AG08396 (cell line): Measurements from ENCODE around the gene SRP72.

Experiments
- DNase-seq: peaks from one replicate; pipeline ENCODE4 v3.0.0; 2012; ENCODE audit warnings: low spot score, mixed read lengths

Gene SRP72

GRCh38 chr4:56550642-56551041 lies 83.2 kb downstream of the SRP72 start:
- DNase-seq, result no peak

- DNase-seq, result no peak
Observed at GRCh38 chr4:56551516-56551915, 84.1 kb downstream of the SRP72 start.

- DNase-seq, result no peak
Observed at GRCh38 chr4:56552273-56552672, 84.9 kb downstream of the SRP72 start.
